Loucy (cell line): ENCODE results near the gene DLL1.

ENCODE experiments used
- EZH2phosphoT487 ChIP-seq: fragments of 200-600 bp; IDR thresholded peaks from 2 replicates; pipeline ENCODE4 v1.6.1; 2018; ENCODE audit warnings: antibody characterized with exemption, mild to moderate bottlenecking, moderate library complexity, borderline replicate concordance
- TF ChIP-seq, protein P1 (sequence below): fragments of 200-600 bp; sonication (generic); conservative IDR thresholded peaks from 2 replicates; pipeline ENCODE4 v1.5.1; 2014; ENCODE audit warnings: mild to moderate bottlenecking, antibody characterized with exemption, low read length

DNA sequence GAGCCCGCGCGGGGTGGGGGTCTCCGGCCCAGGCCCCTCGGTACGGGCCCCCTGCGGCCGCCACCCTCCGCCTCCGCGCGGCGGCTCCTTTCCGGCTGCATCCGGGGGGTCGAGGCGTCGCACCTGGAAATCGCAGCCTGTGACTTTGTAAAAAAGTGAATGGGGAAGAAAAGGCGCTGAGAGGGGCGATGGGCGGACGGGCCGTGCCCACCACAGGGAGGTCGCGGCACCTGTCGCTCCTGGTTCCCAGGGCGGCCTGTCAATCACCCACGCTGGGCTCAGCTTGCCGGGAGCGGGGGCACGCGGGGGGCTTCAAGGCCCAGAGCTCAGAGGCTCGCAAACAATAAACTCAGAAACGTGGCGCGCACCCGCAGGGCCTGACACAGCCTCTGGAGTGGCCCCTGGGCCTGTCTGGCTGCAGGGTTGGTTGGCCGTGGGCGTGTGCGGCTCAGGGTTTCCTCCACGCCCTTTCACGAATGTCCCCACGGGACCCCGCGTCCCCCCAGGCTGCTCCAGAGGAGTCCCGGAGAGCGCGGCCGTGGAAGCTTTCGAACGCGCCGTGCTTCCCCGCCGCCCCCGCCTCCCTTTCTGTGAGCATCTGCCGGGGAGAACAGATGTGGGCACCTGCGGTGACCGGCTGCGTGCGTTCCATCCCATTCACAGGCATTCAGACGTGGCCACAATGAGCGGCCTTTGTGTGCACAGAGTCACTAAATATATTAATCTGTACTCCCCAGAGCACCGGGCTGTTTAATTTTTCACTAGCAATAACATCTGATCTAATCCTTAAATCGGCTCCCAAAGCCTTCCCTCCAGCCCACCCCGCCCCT is 6.1 kb upstream of the DLL1 start:
- TF ChIP-seq, protein P1, sequence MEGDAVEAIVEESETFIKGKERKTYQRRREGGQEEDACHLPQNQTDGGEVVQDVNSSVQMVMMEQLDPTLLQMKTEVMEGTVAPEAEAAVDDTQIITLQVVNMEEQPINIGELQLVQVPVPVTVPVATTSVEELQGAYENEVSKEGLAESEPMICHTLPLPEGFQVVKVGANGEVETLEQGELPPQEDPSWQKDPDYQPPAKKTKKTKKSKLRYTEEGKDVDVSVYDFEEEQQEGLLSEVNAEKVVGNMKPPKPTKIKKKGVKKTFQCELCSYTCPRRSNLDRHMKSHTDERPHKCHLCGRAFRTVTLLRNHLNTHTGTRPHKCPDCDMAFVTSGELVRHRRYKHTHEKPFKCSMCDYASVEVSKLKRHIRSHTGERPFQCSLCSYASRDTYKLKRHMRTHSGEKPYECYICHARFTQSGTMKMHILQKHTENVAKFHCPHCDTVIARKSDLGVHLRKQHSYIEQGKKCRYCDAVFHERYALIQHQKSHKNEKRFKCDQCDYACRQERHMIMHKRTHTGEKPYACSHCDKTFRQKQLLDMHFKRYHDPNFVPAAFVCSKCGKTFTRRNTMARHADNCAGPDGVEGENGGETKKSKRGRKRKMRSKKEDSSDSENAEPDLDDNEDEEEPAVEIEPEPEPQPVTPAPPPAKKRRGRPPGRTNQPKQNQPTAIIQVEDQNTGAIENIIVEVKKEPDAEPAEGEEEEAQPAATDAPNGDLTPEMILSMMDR: no peak
- no peak for TF ChIP-seq EZH2phosphoT487
